ENCODE results near the gene EOGT. TPM values are rescaled to one million over a fixed set of nuclear protein-coding genes. Genes with fewer than 3 reads are reported as not detected.

EOGT gene
- total RNA-seq, 4 donors from 2014 or later: 13.3 to 25.2 (median 20.1) TPM

- peaks cover 0 to 3% (median 0%) of the 10 kb centered on the region in 3 donors for H3K27me3 ChIP-seq
- in situ Hi-C loops (cut with MboI; ENCODE audit: low sequenced_read_pairs in 4 of 4) (no loop called here), intact Hi-C loops (cut with DNase I; ENCODE audit: low total_unique reads) (no loop called here)
- no peak for DNase-seq
- H3K27ac ChIP-seq: no peak overlapping the region
- no peaks in the 10 kb centered on the region for H3K36me3 ChIP-seq
- H3K9me3 ChIP-seq: no peaks in the 10 kb centered on the region
- no peaks in the 10 kb centered on the region for H3K4me1 ChIP-seq
- TF ChIP-seq CTCF (IDR thresholded peaks at IDR 0.05 in 4 of 5, conservative IDR thresholded peaks at IDR 0.05 in 1 of 5): no peak
- no peak for TF ChIP-seq POLR2A (IDR thresholded peaks at IDR 0.05)
- H3K4me3 ChIP-seq: no peak overlapping the region
- no peak for ATAC-seq
Measured at GRCh38 chr3:68943753-68944500, 69.6 kb downstream of the EOGT start.

DNA sequence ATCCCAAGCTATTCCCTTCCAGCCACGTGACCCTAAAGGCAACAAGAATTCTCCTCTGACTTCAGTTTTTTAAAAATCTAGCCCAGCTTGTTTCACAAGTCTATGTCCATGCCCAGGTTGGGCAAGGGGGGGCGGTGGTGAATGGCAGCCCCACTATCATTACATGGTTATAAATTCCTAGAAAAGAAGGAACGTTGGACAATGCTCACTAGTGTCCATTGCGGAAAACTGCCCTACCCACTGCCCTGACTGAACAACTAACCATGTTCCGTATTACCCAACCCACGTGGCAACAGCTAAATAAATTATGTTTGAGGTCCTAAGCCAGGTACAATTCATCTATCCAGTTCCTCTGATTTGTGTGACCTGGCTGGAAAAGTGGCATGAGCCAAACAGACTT, 72.4 kb downstream of the EOGT start:
- Histone ChIP-seq H3K27ac (no peak overlapping the region), H3K36me3 (no peaks in the 10 kb centered on the region), H3K4me1 (no peaks in the 10 kb centered on the region), H3K9me3 (no peaks in the 10 kb centered on the region), H3K27me3 (peaks cover 0 to 3% (median 0%) of the 10 kb centered on the region in 3 donors), H3K4me3 (no peak overlapping the region)
- no peak for TF ChIP-seq CTCF (IDR thresholded peaks at IDR 0.05 in 4 of 5, conservative IDR thresholded peaks at IDR 0.05 in 1 of 5)
- no peak for TF ChIP-seq POLR2A (IDR thresholded peaks at IDR 0.05)
- intact Hi-C loops (cut with DNase I; ENCODE audit: low total_unique reads) (no loop called here), in situ Hi-C loops (cut with MboI; ENCODE audit: low sequenced_read_pairs in 4 of 4) (no loop called here)
- ATAC-seq (no peak), DNase-seq (no peak)

DNA sequence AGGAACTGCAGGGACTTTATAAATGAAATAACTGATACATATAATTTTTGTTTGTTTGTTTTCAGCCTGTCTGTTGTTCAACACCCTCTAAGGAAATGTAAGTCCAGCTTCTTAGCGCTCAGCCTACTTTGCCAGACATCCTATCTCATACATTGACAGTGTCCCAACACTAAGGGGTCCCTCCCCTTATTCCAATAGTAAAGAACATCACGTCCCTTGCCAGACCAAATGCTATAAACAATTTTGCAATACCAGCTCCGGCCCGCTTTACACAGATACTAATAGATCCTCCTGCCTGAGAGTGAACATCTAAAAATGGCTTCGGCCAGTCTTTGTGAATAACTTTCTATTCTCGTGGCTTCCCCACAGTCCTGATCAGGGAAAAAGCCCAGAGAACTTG, 76.6 kb downstream of the EOGT start:
- Histone ChIP-seq H3K4me1 (no peaks in the 10 kb centered on the region), H3K27me3 (peaks cover 5 to 17% (median 12%) of the 10 kb centered on the region in 3 donors), H3K9me3 (no peaks in the 10 kb centered on the region), H3K27ac (no peak overlapping the region), H3K4me3 (no peak overlapping the region), H3K36me3 (no peaks in the 10 kb centered on the region)
- DNase-seq: no peak
- intact Hi-C loops (cut with DNase I; ENCODE audit: low total_unique reads) (no loop called here), in situ Hi-C loops (cut with MboI; ENCODE audit: low sequenced_read_pairs in 4 of 4) (no loop called here)
- TF ChIP-seq POLR2A (IDR thresholded peaks at IDR 0.05): no peak
- TF ChIP-seq CTCF (IDR thresholded peaks at IDR 0.05 in 4 of 5, conservative IDR thresholded peaks at IDR 0.05 in 1 of 5): no peak
- no peak for ATAC-seq

DNA sequence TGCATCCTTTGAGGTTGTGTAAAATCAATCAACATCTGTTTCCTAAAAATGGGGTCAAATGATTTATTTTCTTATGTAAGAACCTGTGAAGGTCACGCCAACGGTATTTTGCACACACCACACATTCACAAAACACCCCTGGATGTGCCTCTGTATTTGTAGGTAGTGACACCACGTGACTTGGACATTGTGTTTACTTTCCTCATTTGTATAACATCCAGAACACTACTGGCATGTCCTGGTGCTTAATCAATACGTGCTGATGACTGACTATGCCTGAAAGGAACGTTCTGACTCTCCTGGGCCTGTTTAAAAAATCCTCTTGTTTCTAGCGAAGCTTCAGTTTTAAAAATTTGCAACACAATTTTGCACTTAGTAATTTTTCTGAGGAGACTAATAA, 77.7 kb downstream of the EOGT start:
- Histone ChIP-seq H3K9me3 (no peaks in the 10 kb centered on the region), H3K4me1 (no peaks in the 10 kb centered on the region), H3K4me3 (no peak overlapping the region), H3K27ac (no peak overlapping the region), H3K36me3 (no peaks in the 10 kb centered on the region), H3K27me3 (peaks cover 15 to 27% (median 23%) of the 10 kb centered on the region in 3 donors)
- DNase-seq (no peak), ATAC-seq (no peak)
- intact Hi-C loops (cut with DNase I; ENCODE audit: low total_unique reads) (no loop called here), in situ Hi-C loops (cut with MboI; ENCODE audit: low sequenced_read_pairs in 4 of 4) (no loop called here)
- TF ChIP-seq CTCF (IDR thresholded peaks at IDR 0.05 in 4 of 5, conservative IDR thresholded peaks at IDR 0.05 in 1 of 5) (no peak), POLR2A (IDR thresholded peaks at IDR 0.05) (no peak)
